IPS-11a (cell line): ENCODE data around the gene PGA5.
"Not testable (repeated sequence)": the region's sequence is repeated elsewhere in the genome, so short reads cannot be mapped to it uniquely, and the experiment has no call there.

ENCODE experiments used
- H3K4me3 ChIP-seq: one replicate; pipeline ENCODE4 v1.5.1; 2013; ENCODE audit warnings: low read depth, low read length, control low read depth

PGA5 gene

GRCh38 chr11:61226457-61227137, 14.4 kb upstream of the PGA5 start:
- not testable (repeated sequence) for H3K4me3 ChIP-seq

GRCh38 chr11:61229458-61229857, 11.5 kb upstream of the PGA5 start:
- H3K4me3 ChIP-seq, result not testable (repeated sequence)

- not testable (repeated sequence) for H3K4me3 ChIP-seq
Observed at GRCh38 chr11:61231033-61231432, 9.9 kb upstream of the PGA5 start.

- H3K4me3 ChIP-seq, result not testable (repeated sequence)
Observed at GRCh38 chr11:61231585-61231984, 9.4 kb upstream of the PGA5 start.

GRCh38 chr11:61232548-61233145, 8.3 kb upstream of the PGA5 start:
- not testable (repeated sequence) for H3K4me3 ChIP-seq

GRCh38 chr11:61237130-61237529, 3.8 kb upstream of the PGA5 start:
- not testable (repeated sequence) for H3K4me3 ChIP-seq

GRCh38 chr11:61240288-61240687, 687 bp upstream of the PGA5 start:
- not testable (repeated sequence) for H3K4me3 ChIP-seq

- H3K4me3 ChIP-seq, result not testable (repeated sequence)
Observed at GRCh38 chr11:61241526-61241925, 551 bp downstream of the PGA5 start.

GRCh38 chr11:61245284-61245964, 4.4 kb downstream of the PGA5 start:
- not testable (repeated sequence) for H3K4me3 ChIP-seq

GRCh38 chr11:61248071-61248470, 7.1 kb downstream of the PGA5 start:
- H3K4me3 ChIP-seq, result not testable (repeated sequence)

GRCh38 chr11:61249201-61249600, 8.2 kb downstream of the PGA5 start:
- not testable (repeated sequence) for H3K4me3 ChIP-seq

GRCh38 chr11:61250796-61251765, 10.1 kb downstream of the PGA5 start:
- H3K4me3 ChIP-seq, result not testable (repeated sequence)

- H3K4me3 ChIP-seq, result not testable (repeated sequence)
Observed at GRCh38 chr11:61252332-61252731, 11.4 kb downstream of the PGA5 start.

- no peak overlapping the region for H3K4me3 ChIP-seq
Observed at GRCh38 chr11:61254403-61255025, 13.5 kb downstream of the PGA5 start.

- H3K4me3 ChIP-seq, result no peak overlapping the region
Observed at GRCh38 chr11:61256710-61257482, 15.9 kb downstream of the PGA5 start.

GRCh38 chr11:61258546-61258945, 17.6 kb downstream of the PGA5 start:
- H3K4me3 ChIP-seq, result no peak overlapping the region

GRCh38 chr11:61259363-61259762, 18.4 kb downstream of the PGA5 start:
- H3K4me3 ChIP-seq, result no peak overlapping the region

GRCh38 chr11:61264371-61264770, 23.4 kb downstream of the PGA5 start:
- H3K4me3 ChIP-seq, result no peak overlapping the region

- no peak overlapping the region for H3K4me3 ChIP-seq
Observed at GRCh38 chr11:61264795-61265194, 23.8 kb downstream of the PGA5 start.

GRCh38 chr11:61265357-61265756, 24.4 kb downstream of the PGA5 start:
- H3K4me3 ChIP-seq, result no peak overlapping the region
